NCI-H2171 treated with DMSO at 0.1 percent for 48 hours (cell line): Measurements from ENCODE around the gene SCARF1.

Source experiments
- DNase-seq: peaks from one replicate; lab custom pipeline; 2025; lab: John Stamatoyannopoulos, UW

SCARF1 gene

GRCh38 chr17:1648173-1648962 lies 2.8 kb upstream of the SCARF1 start:
- peak; percentile 79 for DNase-seq

DNA sequence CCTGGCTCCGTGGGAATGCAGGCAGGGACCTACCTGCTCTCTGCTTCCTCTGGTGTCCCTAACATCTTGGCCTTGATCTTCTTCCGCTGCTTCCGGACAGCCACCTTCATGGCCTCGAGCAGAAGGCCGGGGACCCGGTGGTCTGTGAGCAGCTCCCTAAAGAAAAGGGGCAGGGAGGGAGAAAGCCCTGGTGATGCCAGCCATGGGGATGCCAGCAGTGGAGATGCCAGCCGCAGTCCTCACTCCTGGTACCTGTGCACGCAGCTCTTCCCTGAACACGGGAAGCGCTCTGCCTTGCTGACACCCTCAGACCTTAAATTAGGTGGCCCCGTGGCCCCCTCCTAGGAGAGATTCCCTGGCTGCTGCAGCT lies 2.3 kb upstream of the SCARF1 start:
- no peak for DNase-seq

- no peak for DNase-seq
Measured at GRCh38 chr17:1646199-1646875, 805 bp upstream of the SCARF1 start.

DNA sequence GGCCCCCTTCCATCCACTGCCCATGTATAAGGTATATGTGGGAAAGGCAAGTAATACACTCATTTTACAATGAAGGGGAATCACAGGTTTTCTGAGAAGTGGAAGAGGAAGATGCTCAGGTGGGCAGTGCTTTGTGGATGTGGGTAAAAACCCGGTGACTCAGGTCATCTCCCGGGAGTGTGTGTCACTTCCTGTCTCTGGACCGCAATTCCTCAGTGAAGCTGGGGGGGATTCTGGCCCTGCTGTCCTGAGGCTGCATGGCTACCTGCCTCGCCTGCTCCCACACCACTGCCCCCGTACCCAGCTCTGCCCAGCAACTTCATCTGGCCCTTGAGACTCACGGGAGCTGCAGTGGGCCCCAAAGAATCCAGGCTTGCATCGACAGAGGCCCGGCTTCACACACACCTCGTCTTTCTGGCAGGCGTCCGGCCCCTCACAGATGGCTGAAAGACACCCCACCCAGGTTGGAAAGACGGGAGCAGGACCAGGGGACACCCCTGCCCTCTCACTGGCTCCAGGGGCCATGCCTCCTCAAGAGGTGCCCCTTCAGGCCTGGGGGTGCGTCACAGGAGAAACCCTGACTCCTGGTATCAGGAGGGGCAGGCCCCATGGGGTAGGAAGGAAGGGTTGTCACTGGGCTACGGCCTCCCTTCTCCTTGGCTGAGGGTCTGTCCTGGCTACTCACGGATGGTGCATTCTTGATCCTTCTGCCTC lies 882 bp downstream of the SCARF1 start:
- DNase-seq, result no peak

DNA sequence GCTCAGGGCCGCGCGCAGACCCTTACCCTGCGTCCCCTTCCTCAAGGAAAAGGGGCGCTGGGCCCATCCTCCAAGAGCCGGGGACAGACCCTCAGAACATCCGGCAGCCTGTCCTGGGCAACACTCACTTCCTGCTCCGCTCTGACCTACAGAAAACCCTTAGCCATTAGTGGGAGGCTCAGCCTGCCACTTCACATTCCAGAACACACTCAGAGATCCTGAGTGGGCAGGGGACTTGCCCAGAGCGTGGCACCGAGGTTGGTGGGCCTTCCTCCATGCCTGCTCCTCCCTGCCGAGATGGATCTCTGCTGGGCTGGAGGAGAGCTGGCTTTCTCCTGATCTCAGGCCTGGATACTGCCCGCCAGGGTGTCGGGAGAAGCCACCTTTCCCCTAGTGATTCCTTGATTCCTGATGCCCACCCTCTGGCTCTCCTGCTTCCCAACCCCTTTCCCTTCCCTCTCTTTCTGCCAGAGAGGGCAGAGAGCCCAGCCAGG lies 1.5 kb downstream of the SCARF1 start:
- DNase-seq, result no peak

DNA sequence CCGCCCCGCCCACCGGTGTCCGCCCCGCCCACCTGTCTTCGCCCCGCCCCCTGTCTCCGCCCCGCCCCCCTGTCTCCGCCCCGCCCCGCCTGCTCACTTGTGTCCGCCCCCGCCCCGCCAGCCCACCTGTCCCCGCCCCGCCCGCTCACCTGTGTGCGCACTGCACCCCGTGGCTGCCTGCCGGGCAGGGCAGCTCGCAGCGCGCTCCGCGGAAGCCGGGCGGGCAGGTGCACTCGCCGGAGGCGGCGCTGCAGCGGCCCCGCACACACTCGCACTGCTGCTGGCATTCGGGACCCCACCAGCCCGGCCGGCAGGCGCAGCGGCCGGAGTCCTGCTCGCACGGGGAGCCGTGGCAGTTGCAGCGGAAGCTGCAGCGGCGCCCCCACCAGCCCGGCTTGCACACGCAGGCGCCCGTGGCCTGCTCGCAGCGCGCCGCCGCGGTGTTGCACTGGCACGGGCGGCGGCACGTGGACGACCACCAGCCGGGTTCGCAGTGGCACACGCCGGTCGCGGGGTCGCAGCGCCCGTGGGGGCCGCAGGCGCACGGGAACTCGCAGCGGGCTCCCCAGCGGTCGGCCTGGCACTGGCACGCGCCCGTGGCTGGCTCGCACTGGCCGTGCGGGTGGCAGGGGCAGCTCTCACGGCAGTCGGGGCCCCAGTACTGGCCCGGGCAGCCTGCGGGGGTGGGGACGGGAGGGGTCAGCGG lies 2.1 kb downstream of the SCARF1 start:
- peak; percentile 78 for DNase-seq

- no peak for DNase-seq
Measured at GRCh38 chr17:1641065-1641403, 4.5 kb downstream of the SCARF1 start.

GRCh38 chr17:1640329-1641064 lies 5.0 kb downstream of the SCARF1 start:
- DNase-seq, result no peak

GRCh38 chr17:1639549-1640180 lies 5.9 kb downstream of the SCARF1 start:
- DNase-seq, result no peak

DNA sequence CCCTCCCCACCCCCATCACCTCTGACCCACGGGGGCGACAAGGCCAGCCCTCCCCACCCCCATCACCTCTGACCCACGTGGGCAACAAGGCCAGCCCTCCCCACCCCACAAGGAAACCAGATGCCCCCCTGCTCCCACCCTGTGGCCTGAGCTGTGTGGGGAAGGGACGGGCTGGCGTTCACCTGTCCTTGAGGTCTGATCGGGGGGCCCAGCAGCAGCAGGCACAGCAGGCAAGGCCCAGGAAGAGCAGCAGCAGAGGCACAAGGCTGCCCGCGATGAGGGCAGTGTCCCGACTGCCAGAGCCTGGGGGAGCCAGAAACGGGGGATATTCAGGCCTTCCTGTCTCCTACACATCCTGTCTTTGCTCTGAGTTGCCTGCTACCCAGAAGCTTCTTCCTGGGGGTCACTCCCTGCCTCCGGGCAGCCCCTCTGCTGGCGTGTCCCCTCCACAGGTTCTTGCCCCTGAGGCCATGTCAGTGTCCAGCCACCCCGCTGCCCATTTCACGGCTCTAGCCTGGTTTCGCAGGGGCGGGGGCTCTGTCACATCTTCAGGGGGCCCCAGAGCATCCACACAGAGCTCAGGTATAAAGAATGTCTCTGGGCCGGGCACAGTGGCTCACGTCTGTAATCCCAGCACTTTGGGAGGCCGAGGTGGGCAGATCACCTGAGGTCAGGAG lies 6.8 kb downstream of the SCARF1 start:
- no peak for DNase-seq

- no peak for DNase-seq
Measured at GRCh38 chr17:1638171-1638590, 7.4 kb downstream of the SCARF1 start.

- DNase-seq, result no peak
Measured at GRCh38 chr17:1636732-1637285, 8.7 kb downstream of the SCARF1 start.

DNA sequence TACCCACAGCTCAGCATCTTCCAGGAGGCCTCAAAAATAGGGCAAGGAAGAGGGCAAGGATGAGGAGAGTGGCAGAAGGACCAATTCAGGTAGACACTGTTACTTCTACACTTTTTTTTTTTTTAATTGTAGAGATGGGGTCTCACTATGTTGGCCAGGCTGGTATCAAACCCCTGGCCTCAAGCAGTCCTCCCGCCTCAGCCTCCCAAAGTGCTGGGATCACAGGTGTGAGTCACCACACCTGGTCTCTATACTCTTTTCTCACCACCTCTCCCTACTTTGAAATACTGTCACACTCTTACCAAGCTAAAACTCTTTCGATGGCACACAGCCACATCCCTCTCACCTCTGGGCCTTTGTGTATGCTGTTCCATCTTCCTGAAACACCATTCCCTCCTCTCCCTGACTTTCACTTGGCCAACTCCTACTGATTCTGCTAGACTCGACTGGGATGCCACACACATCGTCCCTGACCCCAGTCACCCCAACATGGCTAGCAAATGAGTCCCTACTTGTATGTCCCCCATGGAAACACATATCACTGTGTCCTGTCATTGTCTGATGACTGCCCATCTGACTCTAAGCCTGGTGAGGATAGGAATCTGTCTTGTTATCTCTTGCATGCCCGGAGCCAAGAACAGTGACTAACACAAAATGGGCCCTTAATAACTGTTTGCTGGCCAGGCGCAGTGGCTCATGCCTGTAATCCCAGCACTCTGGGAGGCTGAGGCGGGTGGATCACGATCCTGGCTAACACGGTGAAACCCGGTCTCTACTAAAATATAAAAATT lies 9.7 kb downstream of the SCARF1 start:
- DNase-seq, result no peak

- no peak for DNase-seq
Measured at GRCh38 chr17:1634841-1635650, 10.5 kb downstream of the SCARF1 start.

DNA sequence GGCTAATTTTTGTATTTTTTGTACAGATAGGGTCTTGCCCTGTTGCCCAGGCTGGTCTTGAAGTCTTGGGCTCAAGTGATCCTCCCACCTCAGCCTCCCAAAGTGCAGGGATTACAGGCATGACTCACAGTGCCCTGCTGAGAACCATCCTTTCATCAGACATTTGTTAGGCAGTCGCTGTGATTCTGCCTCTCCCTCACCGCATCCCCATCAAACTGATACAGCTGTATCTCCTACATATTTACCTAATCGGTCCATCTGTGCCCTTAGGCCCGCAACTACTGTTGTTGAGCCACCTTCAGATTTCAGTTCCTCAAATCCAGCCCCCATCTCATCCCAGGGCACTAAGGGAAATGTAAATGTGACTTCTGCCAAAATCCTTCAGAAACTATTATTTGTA lies 14.9 kb downstream of the SCARF1 start:
- DNase-seq, result no peak

GRCh38 chr17:1629504-1630310 lies 15.8 kb downstream of the SCARF1 start:
- peak; percentile 67 for DNase-seq

DNA sequence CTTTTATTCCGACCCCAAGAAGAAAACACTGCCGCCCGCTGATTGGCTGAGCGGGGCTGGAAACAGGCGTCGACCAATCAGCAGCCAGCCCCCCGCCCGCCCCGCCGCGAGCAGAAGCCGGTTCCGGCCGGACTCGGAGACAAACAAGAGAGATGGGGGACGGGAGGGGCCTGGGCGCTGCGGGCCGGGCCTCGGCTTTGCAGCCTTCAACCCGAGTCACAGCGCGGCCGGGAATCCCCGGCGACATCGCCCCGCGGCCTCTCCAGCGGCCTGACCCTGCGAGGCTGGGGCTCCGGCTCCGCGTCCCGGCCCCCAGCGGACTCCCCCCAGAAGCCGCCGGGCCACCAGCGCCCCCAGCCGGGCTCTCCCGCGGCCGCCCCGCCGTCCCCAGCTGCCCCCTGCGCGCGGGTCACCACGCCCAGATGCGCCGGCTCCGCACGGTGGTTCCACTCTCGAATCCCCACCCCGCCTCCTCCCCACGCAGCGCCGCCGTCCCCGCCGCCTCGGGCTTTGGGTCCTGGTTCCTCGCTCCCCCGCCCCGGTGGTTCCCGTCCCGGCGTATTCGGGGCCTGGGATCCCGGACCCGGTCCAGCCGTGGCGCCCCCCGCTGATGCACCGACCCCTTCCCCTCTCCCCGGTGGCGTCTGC lies 16.6 kb downstream of the SCARF1 start:
- peak; percentile 99 for DNase-seq
